Pulmonary artery endothelial cell (primary cell): Measurements from ENCODE around the gene PRCD. TPM values are rescaled to one million over a fixed set of nuclear protein-coding genes. Genes with fewer than 3 reads are reported as not detected.

Experiments used
- total RNA-seq: library from RNA; depleted of rRNA; stranded (reverse); fragments of >200 nt; gene quantifications from 2 replicates; pipeline ENCODE4 v1.2.3, GENCODE V29; 2014

PRCD gene
- total RNA-seq, 1 donor from 2014 or later = 0.20 TPM

Other genes with a start within 250 kb of the PRCD start
- 1.8 and 4.4 TPM in 2 replicates for gene QRICH2, start 231.8 kb upstream of the PRCD start, total RNA-seq
- 45.9 and 47.9 TPM in 2 replicates for gene PRPSAP1, start 186.1 kb upstream of the PRCD start, total RNA-seq
- gene SPHK1, start 155.4 kb upstream of the PRCD start, total RNA-seq = 120 and 180 TPM in 2 replicates
- 19.0 and 25.5 TPM in 2 replicates for gene UBE2O, start 86.9 kb upstream of the PRCD start, total RNA-seq
- not detected in 2 replicates for gene AANAT, start 72.4 kb upstream of the PRCD start, total RNA-seq
- 14.0 and 20.6 TPM in 2 replicates for gene RHBDF2, start 38.6 kb upstream of the PRCD start, total RNA-seq
- 0.40 and 1.4 TPM in 2 replicates for gene CYGB, start 2.3 kb upstream of the PRCD start, total RNA-seq
- 0.66 and 1.7 TPM in 2 replicates for gene ST6GALNAC2, start 45.8 kb downstream of the PRCD start, total RNA-seq
- gene ST6GALNAC1, start 103.7 kb downstream of the PRCD start, total RNA-seq = 0.33 TPM in 1 of 2 replicates, not detected in the other
- gene MXRA7, start 170.9 kb downstream of the PRCD start, total RNA-seq = 88.0 and 88.2 TPM in 2 replicates
- gene JMJD6, start 186.6 kb downstream of the PRCD start, total RNA-seq = 22.6 and 33.0 TPM in 2 replicates
- 18.6 and 19.8 TPM in 2 replicates for gene METTL23, start 186.8 kb downstream of the PRCD start, total RNA-seq
- gene SRSF2, start 197.3 kb downstream of the PRCD start, total RNA-seq = 371 and 418 TPM in 2 replicates
- gene MFSD11, start 198.1 kb downstream of the PRCD start, total RNA-seq = 26.6 and 28.6 TPM in 2 replicates